Measurements from ENCODE around the gene VPS29.

GRCh38 chr12:110528277-110528839, 26.4 kb upstream of the VPS29 start:
- no peak for TF ChIP-seq EZH2 (IDR thresholded peaks at IDR 0.05)
- no peak for TF ChIP-seq POLR2AphosphoS5 (IDR thresholded peaks at IDR 0.05; ENCODE audit: borderline replicate concordance, low read depth, low read length)

All from SK-N-MC (cell line).